ENCODE results near the gene LIG4. TPM values are rescaled to one million over a fixed set of nuclear protein-coding genes. Genes with fewer than 3 reads are reported as not detected.
"Not testable (repeated sequence)": the region's sequence is repeated elsewhere in the genome, so short reads cannot be mapped to it uniquely, and the experiment has no call there.

Gene LIG4
- 10 to 100 TPM; 10.7 to 11.4 TPM for total RNA-seq

DNA sequence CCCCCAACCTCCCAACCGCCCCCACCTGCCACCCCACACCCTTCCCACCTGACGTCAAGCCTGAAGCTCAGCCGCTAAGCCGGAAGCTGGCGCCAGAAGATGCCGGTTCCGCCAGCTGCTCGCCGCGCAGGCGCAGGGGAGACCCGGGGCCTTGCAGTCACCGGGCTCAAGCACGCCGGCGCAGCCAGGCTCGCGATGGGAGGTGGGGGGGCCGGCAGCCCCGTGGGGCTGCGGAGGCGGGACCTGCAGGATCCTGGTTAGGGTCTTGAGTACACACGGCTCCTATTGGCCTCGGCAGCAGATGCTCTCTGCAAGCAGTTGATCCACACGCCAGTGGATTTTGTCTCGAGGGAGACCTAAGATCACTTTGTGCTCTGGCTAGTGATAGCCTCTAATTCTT lies at the start of gene LIG4:
TSS of gene LIG4 (minus strand) at position 101 of the 400 bp plus-strand sequence. CDS start 4,268 bp downstream, outside the sequence.
- H3K9me3 Mint-ChIP-seq, result no peaks in the 10 kb centered on the region
- DNase-seq, result peak; percentile 91
- H3K4me3 Mint-ChIP-seq, result peak within 1 kb of the TSS; percentile 96
- no peaks in the 10 kb centered on the region for H3K27me3 Mint-ChIP-seq
- peaks cover 10% of the 10 kb centered on the region for H3K36me3 Mint-ChIP-seq
- H3K27ac Mint-ChIP-seq, result peak within 1 kb of the TSS; percentile 83
- ATAC-seq (ENCODE audit: low read depth), result peak; percentile 70
- POLR2A ChIA-PET, result interaction anchor here (1.4 kb wide), 1 partner anchor 55 kb away, joined by 3 read pairs; no protein-coding TSS in a partner anchor
- peaks cover 38% of the 10 kb centered on the region for H3K4me1 Mint-ChIP-seq

DNA sequence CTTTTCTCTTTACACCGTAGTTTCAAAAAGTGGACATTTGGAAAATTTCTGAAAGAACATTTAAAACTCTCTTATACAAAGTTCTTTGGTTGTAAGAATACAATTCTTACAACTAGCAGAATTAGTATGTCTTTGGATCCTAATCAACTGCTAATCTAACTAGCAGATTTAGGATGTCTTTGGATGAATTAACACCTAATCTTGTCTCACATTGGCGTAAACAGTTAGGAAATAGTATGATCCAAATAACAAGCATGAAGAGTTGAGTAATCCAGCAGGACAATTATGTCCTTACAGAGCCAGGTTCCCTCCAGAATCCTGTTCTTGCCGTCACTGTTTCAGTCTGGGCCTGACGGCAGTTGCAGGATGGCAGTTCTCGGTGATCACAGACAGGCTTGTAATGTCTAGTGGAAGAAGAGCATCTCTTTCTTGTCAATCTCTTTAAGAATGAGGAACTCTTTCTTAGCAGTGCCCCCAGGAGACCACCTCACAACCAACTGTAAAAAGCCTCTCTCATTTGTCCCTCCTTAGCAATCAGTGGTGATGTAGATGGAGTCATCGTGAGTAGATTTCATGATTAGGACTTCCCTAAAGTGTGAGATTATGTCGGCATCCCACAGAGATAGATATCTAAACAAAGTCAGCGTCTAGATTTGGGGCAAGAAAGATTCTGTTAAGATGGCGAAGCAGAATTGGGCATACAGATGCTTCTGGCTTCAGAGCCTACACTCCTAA lies 48.5 kb upstream of the LIG4 start:
- Mint-ChIP-seq H3K27me3 (no peaks in the 10 kb centered on the region), H3K27ac (no peak overlapping the region), H3K4me1 (peaks cover 16% of the 10 kb centered on the region), H3K36me3 (peaks cover 12% of the 10 kb centered on the region), H3K9me3 (no peaks in the 10 kb centered on the region), H3K4me3 (no peak overlapping the region)
- no peak for ATAC-seq (ENCODE audit: low read depth)
- POLR2A ChIA-PET, result no interaction called here
- DNase-seq, result no peak

DNA sequence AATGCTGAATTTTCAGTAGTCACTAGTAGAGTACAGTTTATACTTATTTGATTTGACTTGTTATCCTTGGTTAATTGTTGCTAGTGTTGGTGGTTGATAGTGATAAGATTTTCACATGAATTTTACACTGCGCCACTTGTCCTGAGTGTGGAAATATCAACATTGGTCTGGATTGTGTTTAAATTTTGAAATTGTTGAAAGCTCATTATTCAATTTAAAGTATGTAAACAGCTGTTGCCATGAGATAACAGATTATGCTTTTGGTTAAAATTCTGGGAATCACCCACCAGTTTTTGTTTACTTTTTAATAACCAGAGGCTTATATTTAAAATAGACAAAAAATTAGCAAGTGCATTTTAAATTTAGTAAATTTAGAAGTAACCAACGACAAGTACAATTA lies 41.9 kb upstream of the LIG4 start:
- Mint-ChIP-seq H3K9me3 (peaks cover 2% of the 10 kb centered on the region), H3K27ac (no peak overlapping the region), H3K4me1 (no peaks in the 10 kb centered on the region), H3K27me3 (no peaks in the 10 kb centered on the region), H3K36me3 (peaks cover 9% of the 10 kb centered on the region), H3K4me3 (no peak overlapping the region)
- POLR2A ChIA-PET, result no interaction called here
- ATAC-seq (ENCODE audit: low read depth) (no peak), DNase-seq (no peak)

DNA sequence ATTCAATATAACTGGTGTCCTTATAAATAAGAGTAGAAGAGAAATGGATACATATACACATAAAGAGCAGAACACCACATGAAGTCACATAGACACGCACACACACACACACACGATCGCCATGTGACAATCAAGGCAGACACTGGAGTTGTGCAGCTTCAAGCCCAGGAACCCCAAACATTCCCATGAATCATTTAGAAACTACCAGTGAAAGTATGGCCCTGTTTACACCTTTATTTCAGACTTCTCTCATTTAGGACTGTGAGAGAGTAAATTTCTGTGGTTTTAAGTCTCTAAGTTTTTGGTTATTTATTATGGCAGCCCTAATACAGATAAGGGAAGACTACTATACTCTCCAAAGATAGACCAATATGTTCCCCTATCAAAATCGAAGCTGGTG lies 33.8 kb upstream of the LIG4 start:
- ATAC-seq (ENCODE audit: low read depth) (no peak), DNase-seq (no peak)
- H3K27me3 Mint-ChIP-seq, result no peaks in the 10 kb centered on the region
- peaks cover 19% of the 10 kb centered on the region for H3K9me3 Mint-ChIP-seq
- H3K4me3 Mint-ChIP-seq, result no peak overlapping the region
- H3K4me1 Mint-ChIP-seq, result no peaks in the 10 kb centered on the region
- no peak overlapping the region for H3K27ac Mint-ChIP-seq
- POLR2A ChIA-PET, result no interaction called here
- H3K36me3 Mint-ChIP-seq, result peaks cover 14% of the 10 kb centered on the region

DNA sequence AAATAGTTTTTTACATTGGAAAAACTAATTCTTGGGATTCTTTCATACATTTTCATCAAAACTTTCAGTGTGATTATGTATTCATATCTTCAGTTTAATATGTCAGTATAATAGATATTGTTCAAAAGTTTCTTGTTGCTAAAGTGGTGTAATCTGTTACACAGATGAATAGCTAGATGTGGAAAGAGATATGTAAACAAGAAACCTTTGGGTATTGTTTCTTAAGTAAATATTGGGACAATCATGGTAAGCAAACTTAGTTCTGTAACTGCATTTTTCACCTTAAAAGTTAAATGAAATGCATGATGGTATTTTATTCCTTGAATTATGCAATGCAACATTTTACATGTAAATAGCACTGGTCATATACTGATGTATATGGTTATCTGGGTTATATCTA lies 15.0 kb upstream of the LIG4 start:
- Mint-ChIP-seq H3K9me3 (no peaks in the 10 kb centered on the region), H3K4me1 (peaks cover 15% of the 10 kb centered on the region), H3K27me3 (no peaks in the 10 kb centered on the region), H3K36me3 (peaks cover 2% of the 10 kb centered on the region), H3K4me3 (no peak overlapping the region), H3K27ac (no peak overlapping the region)
- ATAC-seq (ENCODE audit: low read depth), result no peak
- POLR2A ChIA-PET, result no interaction called here
- no peak for DNase-seq

DNA sequence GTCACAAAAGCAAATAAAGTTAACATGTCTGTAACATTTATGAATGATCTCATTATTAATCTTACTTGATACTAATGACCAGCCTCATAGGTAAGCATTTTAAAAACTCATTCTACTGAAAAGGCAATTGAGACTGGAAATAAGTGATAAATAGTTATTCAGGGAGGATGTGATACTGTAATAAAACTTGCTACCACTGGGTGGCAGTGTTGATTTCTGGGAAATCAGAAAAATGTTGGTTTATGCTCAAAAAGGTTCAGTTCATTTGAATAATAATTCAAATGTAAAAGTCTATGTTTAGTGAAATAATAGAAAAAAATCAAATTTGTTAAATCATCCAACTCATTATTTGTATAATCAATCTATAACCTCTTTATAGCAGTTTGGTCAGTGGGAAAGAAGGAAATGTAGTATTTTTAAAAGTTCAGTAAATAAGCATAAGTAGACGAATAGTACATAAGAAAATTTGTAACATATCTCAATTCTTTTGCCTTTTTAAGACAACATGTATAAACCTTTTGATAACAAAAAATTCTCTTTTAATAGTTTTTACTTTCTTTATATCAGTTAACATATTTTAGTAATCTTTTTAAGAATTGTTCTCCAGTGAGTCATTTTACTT lies 12.4 kb upstream of the LIG4 start:
- peaks cover 23% of the 10 kb centered on the region for H3K4me1 Mint-ChIP-seq
- no peak overlapping the region for H3K4me3 Mint-ChIP-seq
- ATAC-seq (ENCODE audit: low read depth) (no peak), DNase-seq (no peak)
- no peaks in the 10 kb centered on the region for H3K27me3 Mint-ChIP-seq
- H3K9me3 Mint-ChIP-seq, result no peaks in the 10 kb centered on the region
- H3K27ac Mint-ChIP-seq, result no peak overlapping the region
- no peaks in the 10 kb centered on the region for H3K36me3 Mint-ChIP-seq
- POLR2A ChIA-PET, result no interaction called here

DNA sequence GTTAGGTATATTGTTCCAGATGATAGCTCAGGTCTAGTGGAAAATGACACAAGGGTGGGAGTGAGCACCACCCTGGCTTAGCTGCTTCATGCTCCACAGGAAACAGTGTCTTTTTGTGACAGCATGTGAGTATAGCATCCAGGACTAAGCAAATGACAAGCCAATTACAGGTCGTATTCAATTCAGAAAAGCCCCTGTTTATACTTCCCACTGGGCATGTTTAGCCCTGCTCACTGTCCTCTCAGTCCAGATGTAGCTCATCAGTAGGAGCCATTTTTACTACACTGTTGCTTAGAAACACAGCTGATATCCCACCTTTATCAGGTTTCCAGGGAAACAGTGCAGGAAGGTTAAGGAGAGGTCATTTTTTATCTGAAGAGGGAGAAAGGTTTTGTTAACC lies 10.8 kb upstream of the LIG4 start:
- H3K36me3 Mint-ChIP-seq, result no peaks in the 10 kb centered on the region
- ATAC-seq (ENCODE audit: low read depth) (peak; percentile 64), DNase-seq (no peak)
- no peaks in the 10 kb centered on the region for H3K27me3 Mint-ChIP-seq
- no peak overlapping the region for H3K4me3 Mint-ChIP-seq
- POLR2A ChIA-PET, result no interaction called here
- no peak overlapping the region for H3K27ac Mint-ChIP-seq
- H3K9me3 Mint-ChIP-seq, result no peaks in the 10 kb centered on the region
- H3K4me1 Mint-ChIP-seq, result peaks cover 23% of the 10 kb centered on the region

DNA sequence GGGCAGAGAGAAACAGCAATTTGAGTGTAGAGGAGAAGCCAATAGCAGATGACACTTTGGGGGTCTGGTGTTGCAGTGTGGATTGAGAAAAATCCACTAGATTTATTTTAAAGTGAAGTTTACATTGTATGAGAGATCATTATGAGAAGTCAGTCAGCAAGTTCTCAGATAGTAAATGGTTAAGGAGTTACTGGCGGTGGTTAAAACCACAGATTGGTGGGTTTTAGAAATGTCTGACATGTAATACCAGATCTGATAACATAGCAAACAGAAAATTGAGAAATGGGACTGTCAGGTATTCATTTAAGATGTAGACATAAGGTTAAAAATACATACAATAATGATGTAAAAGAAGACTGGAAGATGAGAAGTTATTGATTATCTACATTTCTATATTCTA lies 10.1 kb upstream of the LIG4 start:
- H3K9me3 Mint-ChIP-seq, result no peaks in the 10 kb centered on the region
- peak; percentile 64 for ATAC-seq (ENCODE audit: low read depth)
- H3K4me3 Mint-ChIP-seq, result peak overlapping the region; percentile 41
- no peaks in the 10 kb centered on the region for H3K36me3 Mint-ChIP-seq
- POLR2A ChIA-PET, result no interaction called here
- no peaks in the 10 kb centered on the region for H3K27me3 Mint-ChIP-seq
- H3K27ac Mint-ChIP-seq, result no peak overlapping the region
- H3K4me1 Mint-ChIP-seq, result peaks cover 25% of the 10 kb centered on the region
- no peak for DNase-seq

DNA sequence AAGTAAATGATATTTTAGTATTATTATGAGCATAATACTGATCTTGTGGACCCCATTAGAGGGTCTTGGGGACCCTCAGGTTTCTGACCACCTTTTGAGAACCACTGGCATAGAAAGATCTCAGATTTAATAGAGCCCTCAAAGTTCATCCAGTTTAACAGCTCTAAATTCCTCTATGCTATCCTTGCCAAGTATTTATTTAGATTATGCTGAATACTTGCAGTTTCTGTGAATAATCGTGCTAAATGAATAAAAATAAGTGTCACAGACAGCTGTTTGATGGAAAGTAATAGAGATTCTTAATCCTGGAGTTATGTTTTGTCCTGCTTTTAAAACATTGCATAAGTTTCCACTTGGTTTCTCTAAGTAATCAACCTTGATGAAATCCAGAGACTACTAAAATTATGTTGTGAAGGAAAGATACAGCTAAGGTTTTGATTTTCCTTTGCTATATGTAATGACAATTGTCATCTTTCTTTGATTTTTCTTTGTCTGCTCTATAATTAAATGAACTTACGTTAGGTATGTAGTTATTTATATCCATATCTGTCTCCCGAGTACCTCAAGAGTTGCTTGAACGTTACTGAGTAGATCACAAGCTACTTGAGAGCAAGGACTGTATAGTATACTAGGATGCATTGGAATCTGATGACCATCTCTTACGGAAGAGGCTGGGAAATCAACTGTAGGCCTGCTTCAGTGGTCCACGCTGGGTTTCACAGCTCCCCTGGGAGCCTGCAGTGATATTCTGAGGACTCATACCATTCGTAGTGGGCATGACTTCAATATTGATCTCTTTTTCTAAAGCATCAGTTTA lies 8.6 kb upstream of the LIG4 start:
- Mint-ChIP-seq H3K27ac (no peak overlapping the region), H3K4me3 (no peak overlapping the region), H3K36me3 (no peaks in the 10 kb centered on the region), H3K9me3 (no peaks in the 10 kb centered on the region), H3K27me3 (no peaks in the 10 kb centered on the region), H3K4me1 (peaks cover 39% of the 10 kb centered on the region)
- no peak for DNase-seq
- POLR2A ChIA-PET, result interaction anchor here (0.6 kb wide), 1 partner anchor 46 kb away, joined by 3 read pairs; the partner anchor contains the start of gene TNFSF13B
- ATAC-seq (ENCODE audit: low read depth), result no peak

DNA sequence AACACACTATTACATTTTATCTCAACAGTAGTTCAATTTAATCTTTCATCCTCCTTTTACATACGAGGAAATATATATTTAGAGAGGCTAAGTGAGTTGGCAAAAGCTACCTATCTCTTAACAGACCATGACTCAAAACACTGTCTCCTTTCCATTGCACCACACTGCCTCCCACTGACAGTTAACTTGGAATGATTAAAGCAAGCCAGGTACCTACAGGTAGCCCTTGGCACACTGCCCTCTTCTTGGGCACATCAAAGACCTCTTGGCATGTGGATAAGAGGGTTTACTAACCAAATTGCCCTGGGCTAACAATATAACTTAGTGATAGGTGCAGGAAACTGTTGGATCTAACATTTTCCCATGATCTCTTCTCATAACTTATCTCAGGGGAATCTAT lies 4.7 kb upstream of the LIG4 start:
- H3K27ac Mint-ChIP-seq, result no peak overlapping the region
- ATAC-seq (ENCODE audit: low read depth) (no peak), DNase-seq (no peak)
- POLR2A ChIA-PET, result no interaction called here
- peak overlapping the region; percentile 96 for H3K4me3 Mint-ChIP-seq
- H3K27me3 Mint-ChIP-seq, result no peaks in the 10 kb centered on the region
- H3K36me3 Mint-ChIP-seq, result no peaks in the 10 kb centered on the region
- no peaks in the 10 kb centered on the region for H3K9me3 Mint-ChIP-seq
- H3K4me1 Mint-ChIP-seq, result peaks cover 28% of the 10 kb centered on the region

DNA sequence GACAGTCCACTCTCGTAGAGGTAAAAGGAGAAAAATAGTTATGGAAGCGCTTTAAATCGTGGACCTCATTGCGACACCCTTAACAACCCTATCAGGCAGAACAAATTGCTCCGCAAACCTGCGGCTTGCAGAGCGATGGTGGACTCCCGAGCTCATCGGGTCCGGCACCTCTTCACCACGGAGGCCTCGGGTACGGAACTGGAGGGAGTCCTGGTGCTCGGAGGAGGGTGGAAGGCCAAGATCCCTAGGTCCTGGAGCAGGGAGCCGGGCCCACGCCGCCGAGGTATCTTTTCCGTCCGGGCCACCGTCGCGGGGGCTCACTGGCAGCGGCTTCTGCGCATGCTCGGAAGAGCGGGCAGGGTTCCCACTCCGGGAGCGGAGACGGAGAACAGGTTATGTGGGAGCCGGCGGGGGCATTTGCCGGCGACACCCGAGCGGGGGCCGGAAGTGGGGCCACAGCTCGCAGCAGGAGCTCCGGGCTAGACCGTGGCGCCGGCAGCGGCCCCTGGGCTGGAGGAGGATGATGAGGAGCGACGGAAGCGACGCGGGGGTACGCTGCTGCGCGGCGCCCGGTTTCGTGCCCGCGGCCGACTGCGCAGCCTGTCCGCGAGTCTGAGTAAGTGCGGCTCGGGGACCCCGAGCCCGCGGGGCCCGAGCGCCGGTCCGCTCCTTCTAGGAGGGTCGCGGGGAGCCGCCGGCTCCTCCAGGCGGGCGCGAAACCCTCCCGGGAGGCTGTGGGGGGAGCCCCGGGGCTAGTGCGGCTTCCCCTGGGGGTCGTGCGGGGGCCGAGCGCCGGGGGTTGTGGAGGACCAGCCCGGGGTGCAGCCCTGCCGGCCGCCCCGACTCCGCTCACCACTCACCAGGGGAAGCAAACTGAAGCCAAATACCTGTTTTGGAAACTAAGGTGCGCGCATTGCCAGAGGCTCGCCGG lies 3.0 kb upstream of the LIG4 start, which contains the start of gene ABHD13:
TSS of gene ABHD13 (plus strand) at position 349 of the 931 bp plus-strand sequence. CDS start 10,827 bp downstream, outside the sequence.
- Mint-ChIP-seq H3K4me1 (peaks cover 32% of the 10 kb centered on the region), H3K36me3 (no peaks in the 10 kb centered on the region), H3K4me3 (peak within 1 kb of the TSS; percentile 96), H3K9me3 (no peaks in the 10 kb centered on the region), H3K27ac (peak within 1 kb of the TSS; percentile 95), H3K27me3 (no peaks in the 10 kb centered on the region)
- ATAC-seq (ENCODE audit: low read depth) (peak; percentile 87), DNase-seq (peak; percentile 96)
- POLR2A ChIA-PET, result interaction anchor here (0.6 to 1.3 kb wide), 2 partner anchors 35 to 52 kb away, joined by 3 to 10 read pairs; partner anchors contain the start of gene TNFSF13B

DNA sequence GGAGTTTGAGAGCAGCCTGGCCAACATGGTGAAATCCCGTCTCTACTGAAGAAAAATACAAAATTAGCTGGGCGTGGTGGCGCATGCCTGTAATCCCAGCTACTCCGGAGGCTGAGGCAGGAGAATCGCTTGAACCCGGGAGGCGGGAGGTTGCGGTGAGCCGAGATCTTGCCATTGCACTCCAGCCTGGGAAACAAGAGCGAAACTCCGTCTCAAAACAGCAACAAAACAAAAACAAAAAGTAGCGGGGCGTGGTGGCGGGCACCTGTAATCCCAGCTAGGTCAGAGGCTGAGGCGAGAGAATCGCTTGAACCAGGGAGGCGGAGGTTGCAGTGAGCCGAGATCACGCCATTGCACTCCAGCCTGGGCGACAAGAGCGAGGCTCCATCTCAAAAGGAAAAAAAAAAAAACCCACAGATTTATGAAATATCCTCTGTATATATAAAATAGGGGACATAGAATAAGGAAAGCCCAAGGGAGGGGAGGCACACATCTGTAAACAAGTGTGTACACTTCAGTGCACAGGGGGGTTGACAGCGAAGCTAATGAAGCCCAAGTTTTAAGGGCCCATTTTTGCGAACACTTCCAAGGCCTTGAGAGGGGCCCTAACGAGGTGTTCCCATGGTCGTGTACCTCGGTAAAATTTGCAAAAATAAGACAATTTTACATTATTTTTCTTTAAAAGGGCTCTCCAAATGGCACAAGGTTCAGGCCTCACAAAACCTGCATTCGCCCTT lies 2.1 kb upstream of the LIG4 start:
- H3K9me3 Mint-ChIP-seq; ATAC-seq (ENCODE audit: low read depth); H3K36me3 Mint-ChIP-seq; DNase-seq; H3K27me3 Mint-ChIP-seq: not testable (repeated sequence)
- H3K27ac Mint-ChIP-seq, result peak overlapping the region; percentile 95
- POLR2A ChIA-PET, result interaction anchor here (0.6 to 1.3 kb wide), 2 partner anchors 36 to 52 kb away, joined by 3 to 10 read pairs; partner anchors contain the start of gene TNFSF13B
- H3K4me1 Mint-ChIP-seq, result peaks cover 37% of the 10 kb centered on the region
- peak overlapping the region; percentile 96 for H3K4me3 Mint-ChIP-seq

Data from activated naive CD8-positive, alpha-beta T cell treated with anti-CD3 and anti-CD28 coated beads, Interleukin-2, amount 10 ng/mL, durations not matched to agents 7 days and 5 days (primary cell).